GM13977 (cell line): ENCODE measurements around the gene PHLDB2.
A peak's percentile ranks its signal among the peaks of the same experiment; 100 is the strongest.

Source experiments
- DNase-seq: peaks from one replicate; pipeline ENCODE4 v3.0.0; 2012; ENCODE audit warnings: low spot score
- CTCF ChIP-seq: IDR thresholded peaks from 2 replicates; pipeline ENCODE4 v1.5.1; 2012; ENCODE audit warnings: mild to moderate bottlenecking, control low read depth; ENCODE audit not compliant: insufficient read depth; ENCODE audit errors: extremely low read depth, missing control alignments
- in situ Hi-C: fragments of 300-500 bp; cut with MboI; formaldehyde crosslinking; loops from one replicate; pipeline ENCODE4 v1.12.0; 2022; ENCODE audit warnings: low sequenced_read_pairs, low pct_unique_long_range_greater_than_20kb, mixed read lengths, inconsistent platforms; ENCODE audit not compliant: unreplicated experiment

PHLDB2 gene

GRCh38 chr3:111956995-111957734, 98.1 kb downstream of the PHLDB2 start:
- TF ChIP-seq CTCF: no peak
- in situ Hi-C loops: no loop called here
- no peak for DNase-seq

DNA sequence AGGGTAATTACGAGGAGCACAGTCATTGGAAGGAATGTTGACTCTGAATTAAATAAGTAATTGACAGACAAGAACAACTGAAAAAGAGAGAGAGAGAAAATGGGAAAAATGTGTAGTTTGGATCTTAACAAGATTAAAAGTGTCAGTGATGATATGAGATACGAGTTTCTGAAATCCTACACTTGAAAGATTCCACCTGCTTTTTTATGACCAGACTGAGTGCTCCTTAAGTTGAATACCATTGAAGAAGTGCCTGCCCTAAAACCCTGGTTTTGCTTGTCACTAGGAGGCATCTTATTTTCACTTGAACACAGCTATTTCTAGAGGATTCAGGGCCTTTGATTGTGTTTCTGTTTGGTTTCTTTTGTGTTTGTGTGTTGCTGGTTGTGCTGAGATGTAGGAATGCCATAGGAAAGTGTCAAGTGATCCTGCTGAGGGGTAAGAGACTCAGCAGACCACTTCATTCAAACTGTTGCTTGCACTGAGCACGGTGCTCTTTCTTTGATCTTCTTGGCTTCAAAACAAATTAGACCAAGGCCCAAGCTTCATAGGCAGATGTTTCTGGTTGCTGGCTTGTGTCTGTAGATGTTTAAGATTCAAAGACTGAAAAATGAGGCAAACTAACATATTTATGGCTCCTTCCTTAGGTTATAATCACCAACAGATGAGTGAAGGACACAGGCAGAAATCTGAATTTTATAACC, 102.5 kb downstream of the PHLDB2 start:
- TF ChIP-seq CTCF: no peak
- in situ Hi-C loops: no loop called here
- DNase-seq: no peak

- TF ChIP-seq CTCF: no peak
- in situ Hi-C loops: no loop called here
- DNase-seq: no peak
Observed at GRCh38 chr3:111963424-111963823, 104.4 kb downstream of the PHLDB2 start.

- in situ Hi-C loops: no loop called here
Observed at GRCh38 chr3:111965484-111965883, 106.4 kb downstream of the PHLDB2 start.

GRCh38 chr3:111967068-111967467, 108.0 kb downstream of the PHLDB2 start:
- DNase-seq: no peak
- in situ Hi-C loops: no loop called here
- no peak for TF ChIP-seq CTCF

More at GRCh38 chr3:111965484-111965883, 106.4 kb downstream of the PHLDB2 start:
- DNase-seq: no peak
- TF ChIP-seq CTCF: no peak

GRCh38 chr3:111967651-111968274, 108.7 kb downstream of the PHLDB2 start:
- in situ Hi-C loops: no loop called here
- TF ChIP-seq CTCF: peak; percentile 83
- peak; percentile 36 for DNase-seq
